ENCODE data around the gene IRS2.

Gene IRS2

GRCh38 chr13:109778102-109778542 lies 8.3 kb downstream of the IRS2 start:
- no peaks in the 10 kb centered on the region for H3K9me2 ChIP-seq (replicated peaks; ENCODE audit: insufficient read depth, low read length)
- H3K4me3 ChIP-seq (ENCODE audit: insufficient read depth, low read length, poor library complexity, severe bottlenecking), result no peak overlapping the region
- TF ChIP-seq CTCF (IDR thresholded peaks at IDR 0.05; ENCODE audit: insufficient read depth, low read length, poor library complexity, severe bottlenecking) (no peak), EZH2phosphoT487 (conservative IDR thresholded peaks at IDR 0.05; ENCODE audit: low read length) (no peak)
- no peaks in the 10 kb centered on the region for H4K20me1 ChIP-seq (ENCODE audit: low read depth, low read length)
- H3K27ac ChIP-seq (ENCODE audit: low read depth, low read length), result no peak overlapping the region
- H3K9ac ChIP-seq (ENCODE audit: low read length), result no peak overlapping the region
- H3F3A ChIP-seq (ENCODE audit: insufficient read depth), result no peaks in the 10 kb centered on the region
- H3K4me2 ChIP-seq (ENCODE audit: low read depth, low read length, poor library complexity, severe bottlenecking), result no peak overlapping the region
- no peak overlapping the region for H2AFZ ChIP-seq (ENCODE audit: low read depth, low read length, severe bottlenecking)
- no peaks in the 10 kb centered on the region for H3K27me3 ChIP-seq (ENCODE audit: low read length)
- H3K9me3 ChIP-seq (ENCODE audit: insufficient read depth, low read length), result no peaks in the 10 kb centered on the region
- H3K36me3 ChIP-seq (ENCODE audit: low read length), result no peaks in the 10 kb centered on the region
- H3K79me2 ChIP-seq (ENCODE audit: insufficient read depth, low read length), result no peaks in the 10 kb centered on the region

DNA sequence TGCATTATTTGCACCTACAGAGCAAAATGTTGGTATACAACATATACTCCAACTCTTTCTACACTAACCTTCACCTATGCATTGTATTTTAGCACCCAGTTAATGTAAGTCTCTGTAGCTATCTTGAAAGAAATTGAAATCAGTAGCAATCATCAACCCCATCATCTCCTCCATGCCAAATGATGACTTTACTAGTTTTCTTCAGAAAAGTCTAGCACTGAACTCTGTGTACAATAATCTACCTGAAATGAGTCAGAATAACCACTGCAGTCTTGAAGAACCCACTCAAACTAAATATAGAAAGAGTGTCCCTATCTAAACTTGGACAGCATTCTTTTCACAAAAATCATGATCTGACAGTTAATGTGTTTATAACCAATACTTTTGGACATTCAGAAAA lies 9.8 kb downstream of the IRS2 start:
- Histone ChIP-seq H3K27ac (ENCODE audit: low read depth, low read length) (no peak overlapping the region), H3K9ac (ENCODE audit: low read length) (no peak overlapping the region), H3F3A (ENCODE audit: insufficient read depth) (no peaks in the 10 kb centered on the region), H3K9me2 (replicated peaks; ENCODE audit: insufficient read depth, low read length) (no peaks in the 10 kb centered on the region), H3K4me3 (ENCODE audit: insufficient read depth, low read length, poor library complexity, severe bottlenecking) (no peak overlapping the region), H3K79me2 (ENCODE audit: insufficient read depth, low read length) (no peaks in the 10 kb centered on the region), H3K27me3 (ENCODE audit: low read length) (no peaks in the 10 kb centered on the region), H4K20me1 (ENCODE audit: low read depth, low read length) (no peaks in the 10 kb centered on the region), H3K9me3 (ENCODE audit: insufficient read depth, low read length) (no peaks in the 10 kb centered on the region), H3K36me3 (ENCODE audit: low read length) (no peaks in the 10 kb centered on the region), H3K4me2 (ENCODE audit: low read depth, low read length, poor library complexity, severe bottlenecking) (no peak overlapping the region), H2AFZ (ENCODE audit: low read depth, low read length, severe bottlenecking) (no peak overlapping the region)
- TF ChIP-seq EZH2phosphoT487 (conservative IDR thresholded peaks at IDR 0.05; ENCODE audit: low read length) (no peak), CTCF (IDR thresholded peaks at IDR 0.05; ENCODE audit: insufficient read depth, low read length, poor library complexity, severe bottlenecking) (no peak)

GRCh38 chr13:109773786-109774185 lies 12.6 kb downstream of the IRS2 start:
- Histone ChIP-seq H3K27me3 (ENCODE audit: low read length) (no peaks in the 10 kb centered on the region), H3K36me3 (ENCODE audit: low read length) (no peaks in the 10 kb centered on the region), H3K4me3 (ENCODE audit: insufficient read depth, low read length, poor library complexity, severe bottlenecking) (no peak overlapping the region), H3K27ac (ENCODE audit: low read depth, low read length) (no peak overlapping the region), H3K9me2 (replicated peaks; ENCODE audit: insufficient read depth, low read length) (no peaks in the 10 kb centered on the region), H2AFZ (ENCODE audit: low read depth, low read length, severe bottlenecking) (no peak overlapping the region), H3K79me2 (ENCODE audit: insufficient read depth, low read length) (no peaks in the 10 kb centered on the region), H3K4me2 (ENCODE audit: low read depth, low read length, poor library complexity, severe bottlenecking) (no peak overlapping the region), H3K9ac (ENCODE audit: low read length) (no peak overlapping the region), H4K20me1 (ENCODE audit: low read depth, low read length) (no peaks in the 10 kb centered on the region), H3F3A (ENCODE audit: insufficient read depth) (no peaks in the 10 kb centered on the region), H3K9me3 (ENCODE audit: insufficient read depth, low read length) (no peaks in the 10 kb centered on the region)
- no peak for TF ChIP-seq EZH2phosphoT487 (conservative IDR thresholded peaks at IDR 0.05; ENCODE audit: low read length)

- Histone ChIP-seq H3K36me3 (ENCODE audit: low read length) (no peaks in the 10 kb centered on the region), H3K4me2 (ENCODE audit: low read depth, low read length, poor library complexity, severe bottlenecking) (no peak overlapping the region), H2AFZ (ENCODE audit: low read depth, low read length, severe bottlenecking) (no peak overlapping the region), H3F3A (ENCODE audit: insufficient read depth) (no peaks in the 10 kb centered on the region), H3K27me3 (ENCODE audit: low read length) (no peaks in the 10 kb centered on the region), H3K9ac (ENCODE audit: low read length) (no peak overlapping the region), H3K79me2 (ENCODE audit: insufficient read depth, low read length) (no peaks in the 10 kb centered on the region), H3K4me3 (ENCODE audit: insufficient read depth, low read length, poor library complexity, severe bottlenecking) (no peak overlapping the region), H3K27ac (ENCODE audit: low read depth, low read length) (no peak overlapping the region), H3K9me3 (ENCODE audit: insufficient read depth, low read length) (no peaks in the 10 kb centered on the region), H4K20me1 (ENCODE audit: low read depth, low read length) (no peaks in the 10 kb centered on the region), H3K9me2 (replicated peaks; ENCODE audit: insufficient read depth, low read length) (no peaks in the 10 kb centered on the region)
- TF ChIP-seq CTCF (IDR thresholded peaks at IDR 0.05; ENCODE audit: insufficient read depth, low read length, poor library complexity, severe bottlenecking), result no peak
- no peak for TF ChIP-seq EZH2phosphoT487 (conservative IDR thresholded peaks at IDR 0.05; ENCODE audit: low read length)
Measured at GRCh38 chr13:109773276-109773675, 13.1 kb downstream of the IRS2 start.
